WERI-Rb-1 (cell line): ENCODE measurements around the gene ANKRD33.
A peak's percentile ranks its signal among the peaks of the same experiment; 100 is the strongest.

Experiments used
- DNase-seq: peaks from one replicate; pipeline ENCODE4 v3.0.0-alpha.2; 2020
- H3K27ac ChIP-seq: fragments of 250-450 bp; sonication (Bioruptor Pico); 2 replicates; pipeline ENCODE4 v1.5.1; 2020; ENCODE audit warnings: mild to moderate bottlenecking, moderate library complexity
- H3K27me3 ChIP-seq: fragments of 250-450 bp; sonication (Bioruptor Pico); 2 replicates; pipeline ENCODE4 v1.5.1; 2021; ENCODE audit warnings: mild to moderate bottlenecking, low read depth, moderate library complexity; ENCODE audit not compliant: insufficient read depth, severe bottlenecking
- H3K36me3 ChIP-seq: fragments of 250-450 bp; sonication (Bioruptor Pico); 2 replicates; pipeline ENCODE4 v1.5.1; 2020; ENCODE audit warnings: mild to moderate bottlenecking, moderate library complexity
- H3K4me3 ChIP-seq: 2 replicates; pipeline ENCODE4 v1.5.1; 2011; ENCODE audit warnings: low read depth, mild to moderate bottlenecking, control low read depth, low read length
- H3K9me3 ChIP-seq: fragments of 250-450 bp; sonication (Bioruptor Pico); 2 replicates; pipeline ENCODE4 v1.5.1; 2021; ENCODE audit warnings: mild to moderate bottlenecking, moderate library complexity; ENCODE audit not compliant: severe bottlenecking
- CTCF ChIP-seq: IDR thresholded peaks from 2 replicates; pipeline ENCODE4 v1.5.1; 2011; ENCODE audit warnings: low read depth, mild to moderate bottlenecking, control low read depth, inconsistent platforms, low read length

The ANKRD33 gene, protein sequence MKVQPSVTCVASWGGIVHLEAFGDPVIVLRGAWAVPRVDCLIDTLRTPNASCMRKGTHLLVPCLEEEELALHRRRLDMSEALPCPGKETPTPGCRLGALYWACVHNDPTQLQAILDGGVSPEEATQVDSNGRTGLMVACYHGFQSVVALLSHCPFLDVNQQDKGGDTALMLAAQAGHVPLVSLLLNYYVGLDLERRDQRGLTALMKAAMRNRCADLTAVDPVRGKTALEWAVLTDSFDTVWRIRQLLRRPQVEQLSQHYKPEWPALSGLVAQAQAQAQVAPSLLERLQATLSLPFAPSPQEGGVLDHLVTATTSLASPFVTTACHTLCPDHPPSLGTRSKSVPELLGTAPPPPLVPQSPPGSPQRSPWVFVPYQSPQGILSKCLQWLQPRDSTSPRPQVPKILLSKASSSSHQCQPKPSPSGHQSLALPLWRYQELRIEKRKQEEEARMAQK

DNA sequence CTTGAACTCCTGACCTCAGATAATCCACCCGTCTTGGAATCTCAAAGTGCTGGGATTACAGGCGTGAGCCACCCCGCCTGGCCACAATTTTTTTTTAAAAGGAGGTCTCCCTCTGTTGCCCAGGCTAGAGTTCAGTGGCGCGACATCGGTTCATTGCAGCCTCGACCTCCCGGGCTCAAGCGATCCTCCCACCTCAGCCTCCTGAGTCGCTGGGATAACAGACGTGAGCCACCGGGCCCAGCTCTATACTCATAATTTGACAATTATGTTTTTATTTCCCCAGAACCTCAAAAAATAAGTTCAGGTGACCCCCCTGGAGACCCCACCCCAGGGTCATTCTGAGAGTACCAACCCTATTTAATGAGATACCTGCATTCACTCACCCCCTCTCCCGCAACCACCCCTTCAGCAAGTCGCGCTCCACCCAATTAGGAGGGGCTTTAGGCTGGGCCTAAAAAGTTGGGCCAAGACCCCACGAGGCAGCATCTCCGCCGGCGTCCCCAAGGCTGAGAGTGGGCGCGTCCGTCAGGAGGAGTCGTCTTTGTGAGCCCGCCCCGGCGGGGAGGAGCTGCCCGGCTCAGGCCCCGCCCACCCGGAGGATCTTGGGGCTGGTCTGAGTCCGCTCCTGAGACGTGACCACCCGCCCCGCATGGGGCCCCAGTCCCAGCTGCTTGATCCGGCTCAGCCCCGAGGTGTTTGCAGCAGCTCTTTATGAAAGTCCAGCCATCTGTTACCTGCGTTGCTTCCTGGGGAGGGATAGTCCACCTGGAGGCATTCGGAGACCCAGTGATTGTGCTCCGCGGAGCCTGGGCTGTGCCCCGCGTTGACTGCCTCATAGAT lies at the start of gene ANKRD33:
Gene ANKRD33, plus strand, starts transcription at position 628 of the 840 bp plus-strand sequence. Its CDS starts 84 bp downstream, at position 712.
- Histone ChIP-seq H3K27ac (peak within 1 kb of the TSS; percentile 98), H3K4me3 (peak within 1 kb of the TSS; percentile 41)

DNA sequence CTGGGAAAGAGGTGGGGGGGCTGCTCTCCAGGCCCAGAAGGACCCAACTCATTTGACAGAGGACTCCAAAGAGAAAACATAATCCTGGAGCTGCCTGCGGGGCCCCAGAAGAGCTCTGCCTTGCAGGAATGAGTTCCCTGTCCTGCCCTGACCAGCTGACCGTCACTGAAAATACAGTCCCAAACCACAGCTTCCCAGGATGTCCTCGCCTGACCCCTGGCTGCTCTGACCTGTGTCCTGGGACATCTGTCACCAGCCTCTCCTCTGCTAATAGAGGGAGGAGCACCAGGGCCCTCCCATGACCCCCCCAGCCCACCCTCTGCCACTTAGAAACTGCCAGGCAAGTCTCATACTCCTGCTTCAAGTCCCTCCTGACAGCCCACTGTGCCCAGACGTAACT lies 49.1 kb upstream of the ANKRD33 start:
- Histone ChIP-seq H3K4me3 (no peak overlapping the region), H3K27ac (peak overlapping the region; percentile 80), H3K36me3 (no peaks in the 10 kb centered on the region), H3K9me3 (no peaks in the 10 kb centered on the region), H3K27me3 (no peaks in the 10 kb centered on the region)
- DNase-seq: peak; percentile 83
- TF ChIP-seq CTCF: no peak

More for the DNA sequence above, at the start of gene ANKRD33:
- Histone ChIP-seq H3K9me3 (peaks cover 8% of the 10 kb centered on the region), H3K27me3 (no peaks in the 10 kb centered on the region), H3K36me3 (no peaks in the 10 kb centered on the region; the same call in 1 of the 2 replicates)
- no peak for TF ChIP-seq CTCF
- peak; percentile 98 for DNase-seq

- no peak for DNase-seq
- H3K9me3 ChIP-seq: no peaks in the 10 kb centered on the region
- peak overlapping the region; percentile 80 for H3K27ac ChIP-seq
- no peak overlapping the region for H3K4me3 ChIP-seq
- no peaks in the 10 kb centered on the region for H3K27me3 ChIP-seq
- no peaks in the 10 kb centered on the region for H3K36me3 ChIP-seq
- TF ChIP-seq CTCF: no peak
Observed at GRCh38 chr12:51839310-51839947, 48.5 kb upstream of the ANKRD33 start.

DNA sequence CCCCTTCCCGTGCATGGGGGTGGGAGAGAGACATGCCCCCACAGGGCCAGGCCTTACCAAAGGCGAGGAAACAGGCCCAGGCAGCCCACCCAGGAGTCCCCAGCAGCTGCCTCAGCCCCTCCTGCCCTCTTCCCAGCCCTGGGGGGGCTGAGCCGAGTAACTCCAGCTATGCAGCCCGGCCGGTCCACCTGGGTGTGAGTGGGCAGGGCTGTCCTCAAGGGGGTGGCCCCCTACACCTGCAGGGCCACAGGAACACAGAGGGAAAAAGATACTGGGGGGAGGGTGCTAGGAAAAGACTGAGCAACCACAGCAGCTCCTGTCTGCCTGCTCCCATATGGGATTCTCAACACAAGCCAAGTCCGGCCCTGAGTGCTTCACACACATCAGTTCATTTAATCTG lies 46.9 kb upstream of the ANKRD33 start:
- Histone ChIP-seq H3K9me3 (no peaks in the 10 kb centered on the region), H3K27me3 (no peaks in the 10 kb centered on the region), H3K27ac (no peak overlapping the region), H3K36me3 (no peaks in the 10 kb centered on the region; the same call in 1 of the 2 replicates), H3K4me3 (no peak overlapping the region)
- DNase-seq: no peak
- no peak for TF ChIP-seq CTCF

DNA sequence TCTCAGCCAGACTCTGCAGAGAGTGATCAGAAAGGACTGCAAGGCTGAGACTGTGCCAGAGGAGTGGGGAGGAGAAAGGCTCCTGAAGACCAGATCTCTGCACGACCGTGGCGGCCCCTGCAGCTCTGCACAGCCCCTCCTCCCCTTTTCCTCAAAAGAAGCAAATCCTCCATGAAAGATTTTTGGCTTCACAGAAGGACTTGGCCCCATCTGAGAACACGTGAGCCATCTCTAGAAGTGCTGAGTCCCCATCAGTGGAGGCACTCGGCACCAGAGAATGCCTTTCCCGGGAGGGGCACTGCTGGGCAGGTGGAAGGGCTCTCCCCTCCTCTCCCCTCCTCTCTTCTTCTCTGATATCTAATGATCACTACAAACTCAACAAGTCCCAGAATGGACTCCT lies 46.2 kb upstream of the ANKRD33 start:
- no peak for DNase-seq
- H3K27me3 ChIP-seq: no peaks in the 10 kb centered on the region
- H3K9me3 ChIP-seq: no peaks in the 10 kb centered on the region
- H3K4me3 ChIP-seq: no peak overlapping the region
- H3K36me3 ChIP-seq: no peaks in the 10 kb centered on the region; the same call in 1 of the 2 replicates
- no peak for TF ChIP-seq CTCF
- H3K27ac ChIP-seq: no peak overlapping the region
